Spinal cord (tissue), 10 donors: ENCODE results near the gene CAPN15. TPM values are rescaled to one million over a fixed set of nuclear protein-coding genes. Genes with fewer than 3 reads are reported as not detected.
A peak's percentile ranks its signal among the peaks of the same experiment; 100 is the strongest.

ENCODE experiments used
- DNase-seq, 6 donors: peaks; one replicate each; pipeline versions ENCODE4 v3.0.0 to v3.0.0-alpha.2; 2013 to 2015; ENCODE audit warnings: low spot score in 6 of 6, low read depth in 4 of 6
- H3K27ac ChIP-seq: one replicate; pipeline ENCODE4 v1.5.1; 2013; ENCODE audit warnings: low read depth, low read length, control low read depth
- H3K27me3 ChIP-seq: one replicate; pipeline ENCODE4 v1.6.1; 2013; ENCODE audit warnings: low read length; ENCODE audit not compliant: control insufficient read depth, insufficient read depth
- H3K36me3 ChIP-seq: one replicate; pipeline ENCODE4 v1.6.1; 2013; ENCODE audit warnings: low read length; ENCODE audit not compliant: control insufficient read depth, insufficient read depth
- H3K4me1 ChIP-seq: one replicate; pipeline ENCODE4 v1.6.1; 2013; ENCODE audit warnings: low read length; ENCODE audit not compliant: control insufficient read depth, insufficient read depth
- H3K4me3 ChIP-seq: one replicate; pipeline ENCODE4 v1.5.1; 2013; ENCODE audit warnings: low read depth, low read length, control low read depth
- H3K9me3 ChIP-seq: one replicate; pipeline ENCODE4 v1.6.1; 2013; ENCODE audit warnings: low read length; ENCODE audit not compliant: control insufficient read depth, insufficient read depth
- WGBS: methylation state at CpG from one replicate; pipeline ENCODE4 v1.1.5; 2013; ENCODE audit warnings: missing lambda C conversion rate; ENCODE audit not compliant: insufficient coverage; 5-methylcytosine and 5-hydroxymethylcytosine counted together
- polyA plus RNA-seq, 2 donors: library from polyadenylated mRNA; unstranded; fragments of 120-200 nt; gene quantifications; one replicate each; pipeline ENCODE4 v1.2.1, GENCODE V29; 2013; ENCODE audit not compliant: insufficient read length in 2 of 2
- total RNA-seq, 2 donors: library from RNA; depleted of rRNA in 1 of 2; stranded (reverse); fragments of 120-200 nt in 1 of 2; fragments of >200 nt in 1 of 2; gene quantifications; one replicate each; pipeline versions ENCODE4 v1.2.3 to v1.2.4, GENCODE V29; 2013 to 2014
- donor health status: healthy.

CAPN15 gene
- total and polyA plus RNA-seq, 4 donors = 9.6 to 43.2 (median 27.9) TPM

DNA sequence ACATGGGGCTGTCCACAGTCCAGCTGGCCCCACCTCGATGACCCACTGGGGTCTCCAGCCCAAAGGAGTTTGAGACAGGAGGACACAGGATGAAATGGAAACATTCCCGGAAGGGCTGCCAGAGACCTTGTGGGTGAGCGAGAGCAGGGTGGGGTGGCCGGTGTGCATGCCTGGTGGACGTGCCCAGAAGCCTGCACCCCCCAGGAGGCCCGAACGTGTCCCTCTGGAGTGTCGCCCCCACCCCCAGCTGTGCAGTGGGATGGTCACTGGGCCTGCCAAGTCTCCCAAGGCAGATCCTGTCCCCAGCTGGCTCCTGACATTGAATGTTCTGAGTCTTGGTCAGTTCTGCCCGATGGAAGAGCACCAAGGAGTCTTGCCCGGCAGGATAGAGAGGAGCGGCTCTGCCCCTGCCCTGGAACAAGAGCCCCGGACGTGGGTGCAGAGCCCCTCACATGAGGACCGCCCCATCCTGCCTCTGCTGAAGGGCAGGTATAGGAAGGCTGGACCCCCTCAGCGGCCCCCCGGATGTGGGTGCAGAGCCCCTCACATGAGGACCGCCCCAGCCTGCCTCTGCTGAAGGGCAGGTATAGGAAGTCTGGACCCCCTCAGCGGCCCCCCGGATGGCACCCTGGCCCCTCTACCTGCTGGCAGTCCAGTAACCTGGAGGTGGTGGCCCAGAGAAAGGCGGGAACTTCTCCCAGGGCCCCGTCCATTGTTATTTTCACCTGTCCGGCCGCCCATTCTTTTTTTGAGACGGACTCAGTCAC lies 3.1 kb upstream of the CAPN15 start:
- DNase-seq = no peak
- 85% methylated on average over 24 of the region's 24 CpGs for WGBS
- no peak overlapping the region for H3K27ac ChIP-seq

DNA sequence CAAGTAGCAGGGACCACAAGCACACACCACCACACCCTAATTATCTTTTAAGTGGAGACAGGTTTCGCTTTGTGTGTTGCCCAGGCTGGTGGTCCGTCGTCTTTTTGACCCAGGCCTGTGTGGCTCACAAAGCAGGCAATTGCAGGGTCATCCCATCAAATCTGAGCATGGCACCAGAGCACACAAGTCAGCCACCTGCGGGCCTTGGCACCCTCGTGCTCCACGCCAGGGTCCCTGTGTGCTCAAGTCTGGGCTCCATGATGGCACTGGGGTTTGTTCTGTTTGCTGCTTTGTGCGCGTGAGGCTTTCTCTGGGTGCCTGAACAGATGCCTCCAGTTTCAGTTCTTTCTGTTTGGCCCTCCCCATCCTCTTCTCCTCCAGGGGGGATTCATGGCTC lies 2.4 kb upstream of the CAPN15 start:
- H3K36me3 ChIP-seq = peaks cover 66% of the 10 kb centered on the region
- no peak overlapping the region for H3K27ac ChIP-seq
- H3K4me3 ChIP-seq = no peak overlapping the region
- H3K4me1 ChIP-seq = peaks cover 55% of the 10 kb centered on the region
- H3K27me3 ChIP-seq = no peaks in the 10 kb centered on the region
- WGBS = 90% methylated on average over 8 of the region's 8 CpGs
- DNase-seq = no peak
- no peaks in the 10 kb centered on the region for H3K9me3 ChIP-seq

More for the DNA sequence above, 3.1 kb upstream of the CAPN15 start:
- Histone ChIP-seq H3K9me3 (no peaks in the 10 kb centered on the region), H3K27me3 (no peaks in the 10 kb centered on the region), H3K36me3 (peaks cover 66% of the 10 kb centered on the region), H3K4me1 (peaks cover 48% of the 10 kb centered on the region), H3K4me3 (no peak overlapping the region)

DNA sequence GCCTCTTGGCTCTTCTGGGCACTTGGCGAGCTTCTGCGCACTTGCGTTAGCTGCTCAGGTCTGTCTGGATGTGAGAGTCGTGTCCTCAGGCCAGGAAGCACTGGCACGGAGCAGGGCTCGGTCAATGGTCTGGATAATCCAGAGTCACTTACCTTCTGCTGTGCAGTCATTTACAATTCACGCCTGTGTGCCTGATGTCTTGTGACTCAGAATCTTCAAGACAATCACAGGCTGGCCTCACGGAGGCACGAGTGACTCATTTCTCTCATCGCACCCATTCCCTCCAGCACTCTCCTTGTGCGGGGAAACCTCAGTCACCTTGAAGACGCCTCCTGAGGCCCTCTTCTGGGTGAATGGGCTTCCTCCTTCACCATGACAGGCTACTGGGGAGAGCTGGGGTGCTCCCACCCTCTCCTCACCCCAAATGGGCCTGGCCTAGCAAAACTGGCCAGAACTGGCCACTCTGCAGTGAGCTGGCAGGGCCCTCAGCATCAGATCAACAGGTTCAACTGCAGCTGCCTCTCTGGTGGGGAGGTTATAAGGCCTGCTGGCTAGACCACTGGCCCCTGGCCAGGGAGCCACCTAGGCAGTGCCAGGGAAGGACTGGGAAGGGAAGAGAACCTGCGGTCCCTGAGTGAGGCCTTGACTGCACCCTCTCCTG lies 1.9 kb upstream of the CAPN15 start:
- peak in 1 of 6 donors; percentile 18 for DNase-seq
- H3K4me3 ChIP-seq = peak overlapping the region; percentile 77
- H3K27me3 ChIP-seq = no peaks in the 10 kb centered on the region
- peaks cover 66% of the 10 kb centered on the region for H3K36me3 ChIP-seq
- H3K9me3 ChIP-seq = no peaks in the 10 kb centered on the region
- WGBS = 78% methylated on average over 13 of the region's 13 CpGs
- H3K27ac ChIP-seq = no peak overlapping the region
- H3K4me1 ChIP-seq = peaks cover 58% of the 10 kb centered on the region

DNA sequence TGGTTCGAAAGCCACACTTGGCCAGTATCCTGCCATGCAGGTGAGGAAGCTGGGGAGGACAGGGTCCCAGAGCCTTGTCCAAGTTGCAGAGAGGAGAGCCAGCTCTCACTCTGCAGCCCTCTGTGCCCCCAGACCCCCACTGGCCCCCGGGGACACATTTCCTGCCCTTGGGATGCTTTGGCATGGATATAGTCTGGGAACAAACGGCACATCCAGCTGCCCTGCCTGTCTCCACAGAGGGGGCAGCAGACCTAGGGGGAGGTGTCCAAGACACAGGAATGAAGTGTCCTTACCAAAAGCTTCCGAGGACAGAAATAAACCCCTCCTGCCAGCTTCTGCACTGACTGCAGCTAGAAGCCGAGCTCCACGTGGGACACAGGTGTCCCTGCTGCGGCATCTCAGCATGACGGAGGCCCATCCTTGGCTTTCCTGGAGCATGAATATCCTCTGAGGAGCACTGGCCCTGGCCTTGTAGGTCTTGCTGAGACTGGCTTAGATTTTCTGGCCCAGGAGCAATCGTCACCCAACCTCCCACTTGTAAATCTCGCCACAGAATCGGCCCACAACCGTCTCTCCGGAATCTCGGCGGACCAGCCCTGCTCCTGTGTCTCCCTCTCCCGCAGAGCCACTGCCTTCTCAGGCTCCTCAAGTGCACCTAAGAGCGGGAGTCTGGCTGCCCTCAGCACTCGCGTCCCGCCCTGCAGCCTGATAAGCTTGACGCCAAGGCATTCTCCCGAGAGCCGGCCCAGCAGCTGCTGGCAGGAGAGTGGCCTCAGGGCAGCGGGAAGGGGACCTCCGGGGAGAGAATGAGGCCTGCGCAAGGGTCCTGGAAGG lies 1.1 kb upstream of the CAPN15 start:
- Histone ChIP-seq H3K9me3 (no peaks in the 10 kb centered on the region), H3K27me3 (no peaks in the 10 kb centered on the region), H3K4me1 (peaks cover 57% of the 10 kb centered on the region), H3K36me3 (peaks cover 64% of the 10 kb centered on the region), H3K4me3 (peak overlapping the region; percentile 77), H3K27ac (peak overlapping the region; percentile 93)
- peak in 3 of 6 donors; percentile 9 to 11 (median 11) for DNase-seq
- WGBS = 8% methylated on average over 26 of the region's 26 CpGs

DNA sequence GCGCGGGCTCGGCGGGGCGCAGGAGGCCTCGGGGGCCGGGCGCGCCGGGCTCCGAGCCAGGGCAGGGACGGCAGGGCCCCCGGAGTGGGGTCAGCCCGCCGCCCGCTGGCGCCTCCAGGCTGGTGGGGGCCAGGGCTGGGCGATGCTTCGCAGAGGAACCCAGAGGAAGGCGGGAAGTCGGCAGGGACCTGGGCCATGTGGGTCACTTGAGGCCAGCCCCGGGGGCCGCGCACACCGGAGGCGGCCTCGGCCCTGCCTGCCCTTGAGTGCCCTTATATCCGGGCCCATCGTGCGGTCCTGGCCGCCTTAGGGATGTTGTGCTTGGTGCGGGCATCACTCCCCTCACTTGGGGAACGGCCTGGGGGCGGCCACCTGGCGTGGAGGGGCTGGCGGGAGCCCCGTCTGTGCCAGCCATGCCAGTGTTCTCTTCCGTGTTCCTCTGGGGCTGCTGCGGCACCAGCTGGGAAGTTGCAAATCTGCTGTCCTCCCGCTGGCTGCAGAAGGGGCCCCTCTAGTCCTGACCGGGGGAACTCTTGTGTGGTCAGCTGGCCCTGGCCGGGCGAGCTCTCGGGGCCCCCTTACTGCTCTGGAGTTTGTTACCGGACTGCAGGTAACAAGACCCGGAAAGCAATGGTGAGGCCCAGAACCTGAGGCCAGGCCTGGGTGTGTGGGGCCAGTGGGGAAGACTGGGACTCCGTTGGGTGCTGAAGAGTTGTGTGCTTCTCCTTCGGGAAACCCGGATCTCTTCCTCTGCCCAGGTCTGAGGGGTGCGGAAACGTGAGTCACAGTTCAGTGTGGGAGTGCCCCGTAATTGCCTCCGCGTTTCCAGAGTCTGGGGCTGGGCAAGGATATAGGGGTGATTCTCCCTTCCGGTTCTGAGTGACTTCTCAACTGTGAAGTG lies 849 bp downstream of the CAPN15 start:
- H3K27ac ChIP-seq = no peak overlapping the region
- H3K4me3 ChIP-seq = peak overlapping the region; percentile 57
- H3K27me3 ChIP-seq = no peaks in the 10 kb centered on the region
- peak in 1 of 6 donors; percentile 35 for DNase-seq
- no peaks in the 10 kb centered on the region for H3K9me3 ChIP-seq
- H3K36me3 ChIP-seq = peaks cover 52% of the 10 kb centered on the region
- WGBS = 5% methylated on average over 55 of the region's 55 CpGs
- H3K4me1 ChIP-seq = peaks cover 54% of the 10 kb centered on the region

DNA sequence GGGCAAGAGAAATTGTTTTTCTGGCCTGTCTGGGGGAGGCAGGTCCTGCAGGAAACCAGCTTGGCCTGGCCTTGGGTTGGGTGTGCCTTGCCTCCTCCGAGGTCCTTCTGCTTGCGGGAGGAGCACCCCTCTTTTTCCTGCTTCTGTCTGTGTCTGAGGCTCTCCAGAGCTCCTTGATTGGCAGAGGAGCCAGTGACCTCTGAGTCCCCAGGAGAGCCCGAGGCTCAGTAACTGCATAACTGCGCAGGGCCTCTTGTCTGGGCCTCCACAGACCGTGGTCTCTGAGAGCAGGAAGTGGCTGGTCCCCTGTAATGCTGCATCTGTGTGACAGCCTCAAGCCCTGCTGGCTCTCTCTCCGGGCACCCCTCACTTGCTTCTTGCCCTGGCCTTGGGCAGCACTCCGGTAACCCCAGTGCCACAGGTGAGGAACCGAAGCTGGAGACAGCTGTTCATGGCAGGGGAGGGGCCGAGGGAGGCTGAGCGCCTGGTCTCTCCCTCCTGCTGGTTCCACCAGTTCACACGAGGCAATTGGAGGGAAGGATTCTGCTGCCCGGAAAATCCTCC lies 1.6 kb downstream of the CAPN15 start:
- WGBS = 74% methylated on average over 12 of the region's 12 CpGs
- no peaks in the 10 kb centered on the region for H3K9me3 ChIP-seq
- H3K27ac ChIP-seq = no peak overlapping the region
- peak overlapping the region; percentile 57 for H3K4me3 ChIP-seq
- no peak for DNase-seq
- no peaks in the 10 kb centered on the region for H3K27me3 ChIP-seq
- H3K4me1 ChIP-seq = peaks cover 55% of the 10 kb centered on the region
- H3K36me3 ChIP-seq = peaks cover 52% of the 10 kb centered on the region

DNA sequence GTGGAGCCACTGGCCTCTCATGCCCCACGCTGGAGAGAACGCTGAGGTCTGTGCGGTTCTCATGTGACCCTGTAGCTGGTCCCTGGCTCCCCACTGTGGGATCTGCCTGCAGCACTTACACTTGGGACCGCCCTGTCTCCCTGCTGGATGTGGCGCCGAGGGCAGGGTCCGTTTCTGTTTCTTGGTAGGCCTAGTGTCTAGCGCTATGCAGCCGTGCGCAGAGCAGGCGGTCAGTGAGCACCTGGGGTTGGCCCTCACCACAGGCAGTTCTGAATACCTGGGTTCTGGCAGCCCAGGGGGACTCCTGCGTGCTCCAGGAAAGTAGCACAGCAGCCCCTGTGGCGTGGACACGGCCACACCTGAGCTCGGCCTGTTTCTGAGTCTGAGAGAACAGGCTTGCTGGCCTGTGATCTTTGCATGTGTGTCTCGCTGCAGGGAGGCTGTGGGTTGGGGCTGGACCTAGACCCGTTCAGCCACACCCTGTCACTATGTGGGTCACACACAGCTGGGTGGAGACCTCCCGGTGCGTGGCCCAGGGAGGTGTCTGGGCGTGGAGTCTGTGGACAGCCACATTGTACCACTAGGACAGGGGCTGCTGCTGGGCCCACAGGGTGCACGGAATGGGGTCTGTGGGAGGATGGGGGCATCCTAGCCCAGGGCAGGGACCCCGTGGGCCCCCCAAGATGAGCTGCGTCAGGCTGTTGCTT lies 2.8 kb downstream of the CAPN15 start:
- H3K4me3 ChIP-seq = no peak overlapping the region
- H3K27me3 ChIP-seq = no peaks in the 10 kb centered on the region
- H3K36me3 ChIP-seq = peaks cover 52% of the 10 kb centered on the region
- H3K9me3 ChIP-seq = no peaks in the 10 kb centered on the region
- peaks cover 43% of the 10 kb centered on the region for H3K4me1 ChIP-seq
- 92% methylated on average over 23 of the region's 23 CpGs for WGBS
- no peak for DNase-seq
- no peak overlapping the region for H3K27ac ChIP-seq

DNA sequence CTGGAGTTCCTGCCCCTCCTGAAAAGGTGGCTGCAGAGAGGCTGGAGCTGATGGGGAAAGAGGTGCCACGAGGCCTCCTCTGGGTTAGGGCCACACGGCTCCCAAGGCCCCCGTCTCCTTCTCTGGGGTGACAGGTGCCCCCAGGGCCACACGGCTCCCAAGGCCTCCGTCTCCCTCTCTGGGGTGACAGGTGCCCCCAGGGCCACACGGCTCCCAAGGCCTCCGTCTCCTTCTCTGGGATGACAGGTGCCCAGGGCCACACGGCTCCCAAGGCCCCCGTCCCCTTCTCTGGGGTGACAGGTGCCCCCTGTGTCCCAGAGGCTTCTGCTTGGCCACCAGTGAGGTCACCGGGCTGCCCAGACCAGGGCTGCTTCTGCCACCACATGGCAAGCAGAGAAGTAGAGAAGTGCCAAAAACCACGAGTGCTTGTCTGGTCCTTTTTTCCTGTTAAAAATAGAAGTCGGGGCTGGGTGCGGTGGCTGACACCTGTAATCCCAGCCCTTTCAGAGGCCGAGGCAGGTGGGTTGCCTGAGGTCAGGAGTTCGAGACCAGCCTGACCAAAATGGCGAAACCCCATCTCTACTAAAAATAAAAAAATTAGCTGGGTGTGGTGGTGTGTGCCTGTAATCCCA lies 4.1 kb downstream of the CAPN15 start:
- Histone ChIP-seq H3K36me3 (peaks cover 60% of the 10 kb centered on the region), H3K4me3 (no peak overlapping the region), H3K4me1 (peaks cover 30% of the 10 kb centered on the region), H3K27ac (no peak overlapping the region), H3K9me3 (no peaks in the 10 kb centered on the region), H3K27me3 (no peaks in the 10 kb centered on the region)
- no peak for DNase-seq
- 92% methylated on average over 13 of the region's 16 CpGs for WGBS
